Measurements from ENCODE around the gene AKAP6.

AKAP6 gene

DNA sequence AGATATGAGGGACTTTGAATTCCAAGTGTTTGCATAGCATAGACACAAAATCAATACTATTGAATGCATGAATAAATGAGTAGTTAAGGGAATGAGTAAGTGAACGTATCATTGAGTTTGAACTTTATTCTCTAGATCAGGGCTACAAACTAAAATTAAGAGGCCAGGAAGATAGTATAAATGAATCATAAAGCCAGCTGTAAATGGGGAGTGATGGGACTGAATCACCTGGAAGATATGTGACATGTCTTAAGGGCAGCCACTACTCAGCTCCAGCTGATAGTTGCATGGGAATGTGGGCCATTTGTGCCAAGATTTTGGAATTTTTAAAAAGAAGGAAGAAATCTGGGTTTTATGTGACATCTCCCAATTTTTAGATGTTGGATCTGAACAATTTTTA lies 229.9 kb downstream of the AKAP6 start:
- H3K4me3 ChIP-seq (ENCODE audit: low read depth, low read length), result no peak overlapping the region
- TF ChIP-seq CTCF (IDR thresholded peaks at IDR 0.05; ENCODE audit: low read depth, low read length), result no peak

DNA sequence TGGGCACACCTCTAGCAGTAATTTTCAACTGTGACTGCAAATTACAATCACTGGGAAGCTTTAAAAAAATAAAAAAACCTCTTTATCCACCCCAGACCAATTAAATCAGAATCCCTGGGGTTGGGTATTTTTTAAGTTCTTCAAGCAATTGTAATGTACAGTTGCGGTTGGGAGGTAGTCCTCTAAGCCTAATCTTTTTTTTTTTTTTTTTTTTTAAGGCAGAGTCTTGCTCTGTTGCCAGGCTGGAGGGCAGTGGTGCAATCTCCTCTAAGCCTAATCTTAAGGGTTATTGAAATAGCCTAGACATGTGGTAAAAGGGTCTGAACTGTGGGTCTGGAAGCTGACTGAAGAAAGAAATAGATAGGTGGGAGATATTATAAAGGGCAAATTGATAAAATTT lies 230.5 kb downstream of the AKAP6 start:
- no peak for TF ChIP-seq CTCF (IDR thresholded peaks at IDR 0.05; ENCODE audit: low read depth, low read length)
- H3K4me3 ChIP-seq (ENCODE audit: low read depth, low read length), result no peak overlapping the region

DNA sequence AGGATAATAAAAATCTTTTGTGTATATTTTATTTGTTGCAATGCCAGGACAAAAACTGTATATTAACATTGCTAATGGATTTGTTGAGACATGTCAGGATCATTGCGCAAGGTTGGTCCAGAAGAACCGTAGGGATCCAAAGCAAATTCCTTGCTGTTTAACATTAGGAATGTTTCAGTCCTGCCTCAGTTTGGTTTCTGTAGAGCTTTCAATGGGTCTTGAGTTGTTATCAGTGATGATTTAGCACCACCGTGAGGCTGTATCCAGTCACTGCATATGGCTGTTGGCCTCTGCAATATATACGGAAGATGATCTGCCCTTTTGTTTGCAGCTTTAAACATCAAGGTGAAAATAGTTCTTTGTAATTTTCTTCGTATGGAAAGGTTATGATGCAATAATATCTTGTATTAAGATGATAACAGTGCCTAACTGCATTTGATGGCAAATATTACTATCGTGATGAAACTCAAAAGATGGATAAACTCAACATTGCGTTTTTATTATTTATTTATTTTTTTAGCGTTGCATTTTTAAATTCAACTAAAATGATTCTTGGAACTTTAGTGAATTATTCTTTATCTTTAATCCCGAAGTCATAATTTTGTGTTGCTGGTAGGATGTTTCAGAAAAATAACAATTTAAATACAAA lies 231.2 kb downstream of the AKAP6 start:
- TF ChIP-seq CTCF (IDR thresholded peaks at IDR 0.05; ENCODE audit: low read depth, low read length), result peak; percentile 81
- no peak overlapping the region for H3K4me3 ChIP-seq (ENCODE audit: low read depth, low read length)

GRCh38 chr14:32561520-32561919 lies 232.4 kb downstream of the AKAP6 start:
- TF ChIP-seq CTCF (IDR thresholded peaks at IDR 0.05; ENCODE audit: low read depth, low read length), result no peak
- H3K4me3 ChIP-seq (ENCODE audit: low read depth, low read length), result no peak overlapping the region

- H3K4me3 ChIP-seq (ENCODE audit: low read depth, low read length), result no peak overlapping the region
- no peak for TF ChIP-seq CTCF (IDR thresholded peaks at IDR 0.05; ENCODE audit: low read depth, low read length)
Measured at GRCh38 chr14:32564596-32564995, 235.5 kb downstream of the AKAP6 start.

DNA sequence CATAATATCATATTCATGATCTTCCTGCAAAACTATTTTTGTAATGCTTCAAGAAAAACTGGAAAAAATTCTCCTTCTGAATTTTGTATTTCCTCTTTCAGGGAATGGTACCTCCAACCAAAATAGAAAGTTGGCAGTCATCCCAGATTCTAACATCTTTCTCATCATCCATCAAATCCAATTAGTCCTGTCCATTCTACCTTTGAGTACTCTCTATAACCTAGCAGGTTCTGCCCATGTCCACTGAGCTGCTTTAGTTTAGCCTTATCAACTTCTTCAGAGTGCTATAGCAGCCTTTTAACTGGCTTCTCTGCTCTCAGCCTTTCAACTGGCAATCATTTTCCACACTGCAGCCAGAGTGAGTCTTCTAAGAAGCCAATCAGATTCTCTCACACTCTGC lies 236.2 kb downstream of the AKAP6 start:
- H3K4me3 ChIP-seq (ENCODE audit: low read depth, low read length), result no peak overlapping the region
- no peak for TF ChIP-seq CTCF (IDR thresholded peaks at IDR 0.05; ENCODE audit: low read depth, low read length)

GRCh38 chr14:32567543-32568384 lies 238.7 kb downstream of the AKAP6 start:
- no peak for TF ChIP-seq CTCF (IDR thresholded peaks at IDR 0.05; ENCODE audit: low read depth, low read length)
- H3K4me3 ChIP-seq (ENCODE audit: low read depth, low read length), result no peak overlapping the region
